GM23338 (cell line): Measurements from ENCODE around the gene LRSAM1. TPM values are rescaled to one million over a fixed set of nuclear protein-coding genes. Genes with fewer than 3 reads are reported as not detected.

Source experiments
- ATAC-seq: fragments of 200-7000 bp; cut with Tn5 transposase; 3 replicates; pipeline ENCODE4 v1.9.1; 2020
- DNase-seq: peaks from one replicate; pipeline ENCODE4 v3.0.0-alpha.2; 2015; ENCODE audit warnings: low spot score
- H2AFZ ChIP-seq: fragments of 200-600 bp; sonication (generic); 2 replicates; pipeline ENCODE4 v1.8.0; 2016; ENCODE audit warnings: antibody characterized with exemption, mild to moderate bottlenecking, moderate library complexity
- H3F3A ChIP-seq: fragments of 200-600 bp; sonication (generic); replicated peaks from 2 replicates; pipeline ENCODE4 v1.8.0; 2017; ENCODE audit warnings: antibody characterized with exemption, mixed run types, low read depth
- H3K27ac ChIP-seq: fragments of 200-600 bp; sonication (generic); 2 replicates; pipeline ENCODE4 v1.6.1; 2016; ENCODE audit warnings: low read depth
- H3K27me3 ChIP-seq: fragments of 200-600 bp; sonication (generic); 2 replicates; pipeline ENCODE4 v1.8.0; 2016; ENCODE audit warnings: mild to moderate bottlenecking, mixed run types, moderate library complexity; ENCODE audit not compliant: insufficient read depth
- H3K36me3 ChIP-seq: fragments of 200-600 bp; sonication (generic); 2 replicates; pipeline ENCODE4 v1.8.0; 2016; ENCODE audit warnings: mild to moderate bottlenecking; ENCODE audit not compliant: insufficient read depth
- H3K4me1 ChIP-seq: fragments of 200-600 bp; sonication (generic); 2 replicates; pipeline ENCODE4 v1.8.0; 2016; ENCODE audit warnings: mild to moderate bottlenecking, moderate library complexity; ENCODE audit not compliant: insufficient read depth
- H3K4me2 ChIP-seq: fragments of 200-600 bp; sonication (generic); 2 replicates; pipeline ENCODE4 v1.7.1; 2017; ENCODE audit warnings: mixed run types
- H3K4me3 ChIP-seq: fragments of 200-600 bp; sonication (generic); 2 replicates; pipeline ENCODE4 v1.6.1; 2016; ENCODE audit warnings: mixed run types
- H3K79me2 ChIP-seq: fragments of 200-600 bp; sonication (generic); replicated peaks from 2 replicates; pipeline ENCODE4 v1.8.0; 2017; ENCODE audit warnings: mild to moderate bottlenecking; ENCODE audit not compliant: insufficient read depth
- H3K9me2 ChIP-seq: fragments of 200-600 bp; sonication (generic); 2 replicates; pipeline ENCODE4 v1.8.0; 2017; ENCODE audit not compliant: insufficient read depth
- H4K20me1 ChIP-seq: fragments of 200-600 bp; sonication (generic); replicated peaks from 2 replicates; pipeline ENCODE4 v1.8.0; 2017; ENCODE audit warnings: mild to moderate bottlenecking; ENCODE audit not compliant: insufficient read depth
- H3K27ac Mint-ChIP-seq: 2 replicates; pipeline ENCODE4 v1.8.0; 2020; ENCODE audit warnings: inconsistent platforms, mild to moderate bottlenecking, moderate library complexity, mixed read lengths
- H3K27me3 Mint-ChIP-seq: 3 replicates; pipeline ENCODE4 v1.8.0; 2022; ENCODE audit warnings: low read depth, mild to moderate bottlenecking, moderate library complexity, mixed read lengths, inconsistent platforms; ENCODE audit not compliant: insufficient read depth, poor library complexity
- H3K36me3 Mint-ChIP-seq: 3 replicates; pipeline ENCODE4 v1.8.0; 2021; ENCODE audit warnings: low read depth, mild to moderate bottlenecking, inconsistent platforms, moderate library complexity, mixed read lengths
- H3K4me1 Mint-ChIP-seq: 3 replicates; pipeline ENCODE4 v1.8.0; 2020; ENCODE audit warnings: mild to moderate bottlenecking, inconsistent platforms, mixed read lengths
- H3K4me3 Mint-ChIP-seq: 3 replicates; pipeline ENCODE4 v1.8.0; 2021; ENCODE audit warnings: moderate library complexity, mild to moderate bottlenecking, inconsistent platforms, mixed read lengths
- H3K9me3 Mint-ChIP-seq: 3 replicates; pipeline ENCODE4 v1.8.0; 2020; ENCODE audit warnings: moderate library complexity, mild to moderate bottlenecking, inconsistent platforms, mixed read lengths
- CREB1 ChIP-seq: fragments of 250-450 bp; sonication (Bioruptor Pico); IDR thresholded peaks from 2 replicates; pipeline ENCODE4 v1.5.0; 2020; ENCODE audit warnings: low read depth, mild to moderate bottlenecking, moderate library complexity
- EZH2phosphoT487 ChIP-seq: fragments of 200-600 bp; sonication (generic); IDR thresholded peaks from one replicate; pipeline ENCODE4 v1.8.1; 2018; ENCODE audit warnings: antibody characterized with exemption; ENCODE audit not compliant: unreplicated experiment
- JUNB ChIP-seq: IDR thresholded peaks from one replicate; pipeline ENCODE4 v1.6.1; 2016; ENCODE audit warnings: antibody characterized with exemption; ENCODE audit not compliant: unreplicated experiment
- NANOG ChIP-seq: IDR thresholded peaks from 2 replicates; pipeline ENCODE4 v1.6.1; 2016; ENCODE audit warnings: antibody characterized with exemption, borderline replicate concordance
- POLR2AphosphoS5 ChIP-seq: IDR thresholded peaks from 2 replicates; pipeline ENCODE4 v1.6.1; 2016; ENCODE audit warnings: antibody characterized with exemption, low read depth
- STAT1 ChIP-seq: IDR thresholded peaks from one replicate; pipeline ENCODE4 v1.6.1; 2016; ENCODE audit warnings: antibody characterized with exemption; ENCODE audit not compliant: unreplicated experiment
- ZNF114 ChIP-seq: fragments of 250-450 bp; sonication (Bioruptor Pico); IDR thresholded peaks from 2 replicates; pipeline ENCODE4 v1.5.0; 2020; ENCODE audit warnings: mild to moderate bottlenecking, moderate library complexity
- ZNF331 ChIP-seq: fragments of 250-450 bp; sonication (Bioruptor Pico); IDR thresholded peaks from 2 replicates; pipeline ENCODE4 v1.5.0; 2020; ENCODE audit warnings: low read depth, mild to moderate bottlenecking, moderate library complexity
- polyA plus RNA-seq: library from polyadenylated mRNA; unstranded; fragments of >200 nt; fragmentation: Nextera tagmentation; extraction: Ambion mirVana; gene quantifications from 2 replicates; pipeline ENCODE4 v1.2.1, GENCODE V29; 2016
- total RNA-seq: library from RNA; depleted of rRNA; stranded (reverse); fragments of >200 nt; shearing (Covaris generic); gene quantifications from 2 replicates; pipeline ENCODE4 v1.2.3, GENCODE V29; 2014
- TF ChIP-seq, protein P1 (sequence below): fragments of 250-450 bp; sonication (Bioruptor Pico); IDR thresholded peaks from 2 replicates; pipeline ENCODE4 v1.5.0; 2020; ENCODE audit warnings: mild to moderate bottlenecking, moderate library complexity

LRSAM1 gene
- total and polyA plus RNA-seq, 2 experiments from 2014 or later, result 12.8 to 21.9 TPM

GRCh38 chr9:127492616-127493015 lies 41.3 kb downstream of the LRSAM1 start:
- TF ChIP-seq CREB1 (CRISPR knock-in tag) (no peak), STAT1 (no peak), ZNF114 (no peak), JUNB (no peak), POLR2AphosphoS5 (no peak), ZNF331 (CRISPR knock-in tag) (no peak), EZH2phosphoT487 (no peak), NANOG (no peak)
- TF ChIP-seq, protein P1, sequence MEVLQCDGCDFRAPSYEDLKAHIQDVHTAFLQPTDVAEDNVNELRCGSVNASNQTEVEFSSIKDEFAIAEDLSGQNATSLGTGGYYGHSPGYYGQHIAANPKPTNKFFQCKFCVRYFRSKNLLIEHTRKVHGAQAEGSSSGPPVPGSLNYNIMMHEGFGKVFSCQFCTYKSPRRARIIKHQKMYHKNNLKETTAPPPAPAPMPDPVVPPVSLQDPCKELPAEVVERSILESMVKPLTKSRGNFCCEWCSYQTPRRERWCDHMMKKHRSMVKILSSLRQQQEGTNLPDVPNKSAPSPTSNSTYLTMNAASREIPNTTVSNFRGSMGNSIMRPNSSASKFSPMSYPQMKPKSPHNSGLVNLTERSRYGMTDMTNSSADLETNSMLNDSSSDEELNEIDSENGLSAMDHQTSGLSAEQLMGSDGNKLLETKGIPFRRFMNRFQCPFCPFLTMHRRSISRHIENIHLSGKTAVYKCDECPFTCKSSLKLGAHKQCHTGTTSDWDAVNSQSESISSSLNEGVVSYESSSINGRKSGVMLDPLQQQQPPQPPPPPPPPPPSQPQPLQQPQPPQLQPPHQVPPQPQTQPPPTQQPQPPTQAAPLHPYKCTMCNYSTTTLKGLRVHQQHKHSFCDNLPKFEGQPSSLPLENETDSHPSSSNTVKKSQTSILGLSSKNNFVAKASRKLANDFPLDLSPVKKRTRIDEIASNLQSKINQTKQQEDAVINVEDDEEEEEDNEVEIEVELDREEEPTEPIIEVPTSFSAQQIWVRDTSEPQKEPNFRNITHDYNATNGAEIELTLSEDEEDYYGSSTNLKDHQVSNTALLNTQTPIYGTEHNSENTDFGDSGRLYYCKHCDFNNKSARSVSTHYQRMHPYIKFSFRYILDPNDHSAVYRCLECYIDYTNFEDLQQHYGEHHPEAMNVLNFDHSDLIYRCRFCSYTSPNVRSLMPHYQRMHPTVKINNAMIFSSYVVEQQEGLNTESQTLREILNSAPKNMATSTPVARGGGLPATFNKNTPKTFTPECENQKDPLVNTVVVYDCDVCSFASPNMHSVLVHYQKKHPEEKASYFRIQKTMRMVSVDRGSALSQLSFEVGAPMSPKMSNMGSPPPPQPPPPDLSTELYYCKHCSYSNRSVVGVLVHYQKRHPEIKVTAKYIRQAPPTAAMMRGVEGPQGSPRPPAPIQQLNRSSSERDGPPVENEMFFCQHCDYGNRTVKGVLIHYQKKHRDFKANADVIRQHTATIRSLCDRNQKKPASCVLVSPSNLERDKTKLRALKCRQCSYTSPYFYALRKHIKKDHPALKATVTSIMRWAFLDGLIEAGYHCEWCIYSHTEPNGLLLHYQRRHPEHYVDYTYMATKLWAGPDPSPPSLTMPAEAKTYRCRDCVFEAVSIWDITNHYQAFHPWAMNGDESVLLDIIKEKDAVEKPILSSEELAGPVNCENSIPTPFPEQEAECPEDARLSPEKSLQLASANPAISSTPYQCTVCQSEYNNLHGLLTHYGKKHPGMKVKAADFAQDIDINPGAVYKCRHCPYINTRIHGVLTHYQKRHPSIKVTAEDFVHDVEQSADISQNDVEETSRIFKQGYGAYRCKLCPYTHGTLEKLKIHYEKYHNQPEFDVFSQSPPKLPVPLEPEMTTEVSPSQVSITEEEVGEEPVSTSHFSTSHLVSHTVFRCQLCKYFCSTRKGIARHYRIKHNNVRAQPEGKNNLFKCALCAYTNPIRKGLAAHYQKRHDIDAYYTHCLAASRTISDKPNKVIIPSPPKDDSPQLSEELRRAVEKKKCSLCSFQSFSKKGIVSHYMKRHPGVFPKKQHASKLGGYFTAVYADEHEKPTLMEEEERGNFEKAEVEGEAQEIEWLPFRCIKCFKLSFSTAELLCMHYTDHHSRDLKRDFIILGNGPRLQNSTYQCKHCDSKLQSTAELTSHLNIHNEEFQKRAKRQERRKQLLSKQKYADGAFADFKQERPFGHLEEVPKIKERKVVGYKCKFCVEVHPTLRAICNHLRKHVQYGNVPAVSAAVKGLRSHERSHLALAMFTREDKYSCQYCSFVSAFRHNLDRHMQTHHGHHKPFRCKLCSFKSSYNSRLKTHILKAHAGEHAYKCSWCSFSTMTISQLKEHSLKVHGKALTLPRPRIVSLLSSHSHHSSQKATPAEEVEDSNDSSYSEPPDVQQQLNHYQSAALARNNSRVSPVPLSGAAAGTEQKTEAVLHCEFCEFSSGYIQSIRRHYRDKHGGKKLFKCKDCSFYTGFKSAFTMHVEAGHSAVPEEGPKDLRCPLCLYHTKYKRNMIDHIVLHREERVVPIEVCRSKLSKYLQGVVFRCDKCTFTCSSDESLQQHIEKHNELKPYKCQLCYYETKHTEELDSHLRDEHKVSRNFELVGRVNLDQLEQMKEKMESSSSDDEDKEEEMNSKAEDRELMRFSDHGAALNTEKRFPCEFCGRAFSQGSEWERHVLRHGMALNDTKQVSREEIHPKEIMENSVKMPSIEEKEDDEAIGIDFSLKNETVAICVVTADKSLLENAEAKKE (CRISPR knock-in tag), result no peak
- H2AFZ ChIP-seq, result no peak overlapping the region
- Mint-ChIP-seq H3K27ac (no peak overlapping the region), H3K36me3 (peaks cover 17% of the 10 kb centered on the region; the same call in 2 of the 3 replicates), H3K4me3 (no peak overlapping the region), H3K27me3 (peaks cover 3% of the 10 kb centered on the region), H3K9me3 (no peaks in the 10 kb centered on the region), H3K4me1 (peaks cover 5% of the 10 kb centered on the region)
- no peaks in the 10 kb centered on the region; the same call in 1 of the 2 replicates for H3K36me3 ChIP-seq
- H3K27ac ChIP-seq, result no peak overlapping the region
- no peaks in the 10 kb centered on the region; the same call in 1 of the 2 replicates for H4K20me1 ChIP-seq
- H3K4me1 ChIP-seq, result no peaks in the 10 kb centered on the region
- no peaks in the 10 kb centered on the region for H3K27me3 ChIP-seq
- no peak overlapping the region for H3K4me3 ChIP-seq
- no peak for DNase-seq
- no peaks in the 10 kb centered on the region for H3K79me2 ChIP-seq
- H3F3A ChIP-seq, result no peaks in the 10 kb centered on the region
- no peaks in the 10 kb centered on the region for H3K9me2 ChIP-seq
- ATAC-seq, result no peak
- H3K4me2 ChIP-seq, result no peak overlapping the region
